HG03342 (cell line): ENCODE results near the gene CDH22.

ENCODE experiments used
- ATAC-seq: cut with Tn5 transposase; IDR thresholded peaks from one replicate; pipeline ENCODE4 v1.9.1; 2021; ENCODE audit warnings: mild to moderate bottlenecking, moderate library complexity; ENCODE audit not compliant: unreplicated experiment

CDH22 gene

DNA sequence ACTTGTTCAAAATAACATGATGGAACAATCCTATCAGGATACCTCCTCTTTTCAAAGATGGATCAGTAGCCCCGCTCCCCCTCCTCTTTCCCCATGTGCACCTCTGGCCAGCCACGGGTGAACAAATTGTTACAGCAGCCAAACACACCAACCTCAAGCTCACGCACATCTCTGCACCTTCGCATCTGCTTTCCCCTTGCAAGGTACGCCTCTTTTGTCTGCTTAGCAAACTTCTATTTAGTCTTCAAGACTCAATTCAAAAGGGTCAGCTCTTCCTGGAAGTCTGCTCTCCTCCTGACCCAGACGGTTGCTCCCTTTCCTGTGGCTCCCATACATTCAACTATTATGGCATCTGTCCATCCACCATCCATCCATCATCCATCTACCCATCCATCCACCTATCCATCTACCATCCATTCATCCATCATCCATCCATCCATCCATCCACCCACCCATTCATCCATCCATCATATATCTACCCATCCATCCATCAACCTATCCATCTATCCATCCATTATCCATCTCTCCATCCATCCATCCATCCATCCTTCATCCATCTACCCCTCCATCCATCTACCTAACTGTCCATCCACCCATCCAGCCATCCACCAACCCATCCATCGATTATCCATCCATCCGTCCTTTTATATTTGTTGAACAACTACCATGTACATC lies 36.3 kb upstream of the CDH22 start:
- no peak for ATAC-seq

DNA sequence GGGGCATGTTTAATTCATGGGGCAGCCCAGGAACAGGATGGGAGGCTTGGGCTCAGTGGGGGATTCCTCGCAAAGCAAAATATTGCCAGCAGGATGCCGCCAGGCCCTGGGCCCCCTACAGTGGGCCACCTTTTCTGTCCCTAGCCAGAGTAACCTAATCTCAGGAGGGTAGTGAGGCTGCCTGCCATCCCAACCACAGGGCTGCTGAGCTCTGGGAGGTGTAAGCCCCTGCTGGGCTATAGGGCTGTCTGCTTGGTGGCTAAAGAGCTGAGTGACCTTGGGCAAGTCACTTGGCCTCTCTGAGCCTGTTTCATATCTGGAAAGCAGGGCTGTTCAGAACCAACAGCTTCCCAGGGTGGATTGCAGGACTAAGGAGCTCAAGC lies 35.7 kb upstream of the CDH22 start:
- no peak for ATAC-seq

GRCh38 chr20:46343348-46343974 lies 35.2 kb upstream of the CDH22 start:
- ATAC-seq = no peak

DNA sequence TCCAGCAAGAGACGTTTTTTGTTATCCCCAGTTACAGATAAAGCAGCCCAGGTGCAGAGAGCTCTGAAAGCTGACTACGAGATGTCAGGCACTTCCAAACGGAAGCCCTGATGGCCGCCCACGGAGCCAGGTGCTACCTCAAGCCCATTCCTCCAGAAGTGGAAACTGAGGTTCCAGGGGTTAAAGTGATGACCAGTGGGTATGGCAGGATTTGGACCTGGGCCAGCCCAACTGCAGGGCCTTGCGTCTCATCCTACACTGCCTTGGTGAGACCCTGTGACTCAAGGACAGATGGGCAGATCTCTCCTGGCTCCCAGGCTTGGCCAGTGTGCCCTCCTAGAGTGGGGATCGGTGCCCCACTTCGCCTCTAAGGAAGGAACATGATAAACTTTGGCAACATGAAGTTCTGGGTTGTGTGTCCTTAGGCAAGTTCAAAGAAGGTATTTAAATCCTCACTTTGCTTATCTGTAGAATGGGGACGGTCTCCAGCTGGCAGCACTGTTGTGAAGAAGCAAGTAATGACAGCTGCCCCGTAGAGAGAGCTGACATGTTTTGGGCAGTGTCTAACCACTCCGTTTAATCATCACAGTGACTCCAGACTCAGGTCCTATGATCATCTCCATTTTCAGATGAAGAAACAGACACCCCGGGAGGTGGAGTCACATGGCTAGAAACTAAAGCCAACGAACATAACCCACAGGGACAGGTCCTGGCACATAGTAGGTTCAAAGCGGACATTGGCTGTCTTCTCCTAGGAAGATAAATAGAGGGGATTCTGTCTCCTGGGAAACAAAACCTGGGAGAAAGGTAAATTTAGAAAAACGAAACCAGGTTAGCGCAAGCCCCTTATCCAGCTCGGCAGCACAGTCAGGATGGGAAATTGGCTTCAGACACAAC lies 34.4 kb upstream of the CDH22 start:
- no peak for ATAC-seq

GRCh38 chr20:46342010-46342378 lies 33.7 kb upstream of the CDH22 start:
- ATAC-seq = no peak

DNA sequence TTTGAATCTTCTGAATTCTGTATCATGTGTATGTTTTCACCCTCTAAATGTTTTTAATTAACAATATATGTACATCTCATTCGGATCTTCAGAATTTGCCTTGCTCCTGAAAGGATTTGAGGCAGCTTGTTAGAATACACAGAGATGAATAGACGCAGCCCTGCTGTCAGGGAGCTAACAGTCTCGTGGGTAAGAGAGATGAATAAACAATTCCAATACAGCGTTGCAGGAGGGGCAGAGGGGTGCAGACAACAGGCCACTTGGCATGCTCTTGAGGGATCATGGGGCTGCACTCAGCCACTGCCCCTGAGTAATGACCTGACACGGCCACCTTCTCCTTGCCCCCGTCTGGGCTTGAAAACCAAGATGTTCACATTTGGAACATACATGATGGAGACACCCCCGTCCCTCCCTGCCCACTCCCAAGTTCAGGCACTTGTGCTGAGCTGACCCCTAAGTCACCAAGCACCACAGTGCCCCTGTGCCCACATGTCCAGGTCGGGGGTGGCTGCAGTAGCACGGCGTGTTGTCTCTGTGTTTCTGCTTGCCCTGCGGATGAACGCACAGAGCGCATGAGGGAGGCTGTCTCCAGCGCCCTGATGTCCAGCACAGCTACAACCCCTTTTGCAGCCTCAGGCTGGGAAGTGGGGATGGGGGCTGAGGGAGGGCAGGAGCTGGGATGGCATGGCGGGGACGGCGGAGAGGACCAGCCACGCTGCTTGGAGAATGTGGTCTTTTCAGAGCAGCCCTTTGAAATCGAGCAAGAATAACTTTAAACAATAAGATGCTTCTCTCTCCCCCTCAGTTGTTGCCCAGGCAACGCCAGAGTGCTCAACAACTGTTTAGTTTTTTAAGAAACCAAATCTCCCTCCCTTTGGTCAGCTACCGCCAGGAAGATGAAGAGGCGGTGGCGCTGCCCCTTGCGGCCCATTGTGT lies 33.0 kb upstream of the CDH22 start:
- no peak for ATAC-seq

DNA sequence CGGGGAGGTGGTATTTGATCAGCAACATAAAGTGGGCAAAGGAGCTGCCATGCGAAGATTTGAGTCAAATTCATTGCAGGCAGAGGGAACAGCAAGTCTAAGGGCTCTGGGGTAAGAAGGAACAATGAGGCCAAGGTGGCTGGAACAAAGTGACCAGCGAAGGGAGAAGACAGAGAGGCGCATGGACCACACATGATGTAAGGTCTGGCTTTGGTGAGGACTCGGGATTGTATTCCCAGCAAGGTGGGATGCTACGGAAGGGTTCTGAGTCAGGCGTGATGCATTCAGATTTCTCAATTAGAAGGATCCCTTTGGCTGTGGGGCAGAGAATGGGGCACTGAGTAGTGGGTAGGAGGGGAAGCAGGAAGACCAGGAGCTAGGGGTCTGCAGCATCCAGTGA lies 30.7 kb upstream of the CDH22 start:
- ATAC-seq = no peak

GRCh38 chr20:46336735-46337134 lies 28.4 kb upstream of the CDH22 start:
- ATAC-seq = no peak

DNA sequence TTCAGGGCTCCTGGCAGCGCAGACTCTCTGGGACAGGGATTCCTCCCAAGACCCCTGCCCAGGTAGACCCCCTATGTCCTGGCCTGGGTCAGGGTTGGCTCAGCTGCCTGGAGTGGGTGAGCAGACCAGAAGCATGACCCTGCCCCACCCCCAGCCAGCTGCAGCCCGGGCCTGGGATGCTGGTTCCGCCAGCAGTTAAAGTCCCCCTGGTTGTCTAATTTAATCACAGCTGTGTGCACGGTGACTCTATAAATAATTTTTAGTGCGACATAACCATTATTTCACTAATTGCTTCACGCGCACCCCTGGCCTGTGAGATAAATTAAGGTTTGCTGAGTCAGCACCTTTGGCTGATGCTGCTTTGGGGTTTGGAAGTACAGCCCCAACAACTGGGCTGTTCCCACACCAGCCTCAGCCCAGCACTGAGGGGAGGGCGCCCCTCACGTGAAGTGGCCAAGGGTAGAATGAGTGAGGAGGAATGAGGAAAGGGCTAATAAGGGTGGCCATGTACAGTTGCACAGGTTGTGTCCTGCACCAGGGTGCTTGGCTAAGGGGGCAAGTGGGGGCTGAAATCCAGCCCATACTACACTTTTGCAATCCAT lies 26.1 kb upstream of the CDH22 start:
- no peak for ATAC-seq

DNA sequence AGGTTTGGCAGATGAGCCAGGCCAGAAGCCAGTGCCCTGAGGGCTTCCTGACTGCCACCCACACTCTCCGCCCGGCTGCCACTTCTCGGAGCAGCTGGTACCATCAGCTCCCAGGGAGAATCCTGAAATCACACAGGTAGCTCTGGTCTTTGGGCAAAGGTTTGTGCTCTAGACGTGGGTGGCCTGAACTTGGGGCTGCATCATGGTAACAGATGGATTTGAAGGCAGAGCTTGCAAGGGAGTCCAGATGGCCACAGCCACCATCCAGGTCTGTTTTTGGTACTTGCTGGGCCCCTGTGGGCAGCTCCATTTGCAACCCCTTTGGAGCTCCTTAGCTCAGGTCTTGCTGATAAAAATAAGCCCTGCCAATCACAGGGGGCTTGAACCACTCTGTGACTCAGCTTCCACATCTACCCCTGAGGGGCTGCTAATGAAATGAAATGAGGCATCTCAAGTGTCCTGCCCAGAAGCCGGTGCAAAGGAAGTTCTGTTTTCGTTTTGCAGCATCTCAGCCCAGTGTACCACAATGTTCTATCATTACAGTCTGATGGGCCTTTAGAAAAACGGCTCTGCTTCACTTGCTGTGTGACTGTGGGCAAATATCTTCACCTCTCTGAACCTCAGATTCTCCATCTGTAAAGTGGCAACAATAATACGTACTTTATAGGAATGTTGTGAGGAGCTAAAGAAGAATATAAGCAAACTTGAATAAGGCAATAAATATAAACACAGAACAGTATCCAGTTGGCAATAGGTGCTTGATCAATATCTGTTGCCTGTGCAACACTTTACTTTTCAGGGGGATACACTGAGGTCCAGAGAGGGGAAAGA lies 25.1 kb upstream of the CDH22 start:
- no peak for ATAC-seq

- no peak for ATAC-seq
These were observed 24.3 kb upstream of the CDH22 start for GRCh38 chr20:46332373-46333160.

DNA sequence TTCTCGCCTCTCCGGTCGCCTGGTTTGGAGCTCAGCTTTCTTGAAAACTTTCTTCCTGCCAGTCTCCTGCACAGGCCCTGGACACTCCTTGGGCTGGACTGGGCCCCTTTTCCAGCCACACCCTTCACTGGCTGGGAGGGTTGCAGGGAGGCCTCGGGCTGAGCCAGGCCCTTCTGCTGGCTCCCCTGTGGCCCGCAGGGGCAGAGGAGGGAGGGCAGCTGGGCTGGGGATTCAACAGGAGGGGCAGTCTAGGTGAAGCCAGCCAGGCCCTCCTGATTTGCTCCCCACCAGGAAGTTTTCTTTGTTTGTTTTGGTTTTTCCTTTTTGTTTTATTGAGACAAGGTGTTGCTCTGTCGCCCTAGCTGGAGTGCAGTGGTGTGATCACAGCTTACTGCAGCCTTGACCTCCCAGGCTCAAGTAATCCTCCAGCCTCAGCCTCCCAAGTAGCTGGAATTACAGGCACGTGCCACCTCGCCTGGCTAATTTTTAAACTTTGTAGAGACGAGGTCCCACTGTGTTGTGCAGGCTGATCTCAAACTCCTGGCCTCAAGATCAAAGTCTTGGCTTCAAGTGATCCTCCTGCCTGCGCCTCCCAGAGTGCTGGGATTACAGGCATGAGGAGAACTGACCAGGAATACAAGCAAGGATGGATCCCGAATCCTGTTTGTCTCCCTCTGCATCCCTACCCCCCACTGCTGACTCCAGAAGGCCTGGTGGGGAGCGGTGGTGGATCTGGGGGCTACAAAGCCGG lies 23.5 kb upstream of the CDH22 start:
- ATAC-seq = no peak

DNA sequence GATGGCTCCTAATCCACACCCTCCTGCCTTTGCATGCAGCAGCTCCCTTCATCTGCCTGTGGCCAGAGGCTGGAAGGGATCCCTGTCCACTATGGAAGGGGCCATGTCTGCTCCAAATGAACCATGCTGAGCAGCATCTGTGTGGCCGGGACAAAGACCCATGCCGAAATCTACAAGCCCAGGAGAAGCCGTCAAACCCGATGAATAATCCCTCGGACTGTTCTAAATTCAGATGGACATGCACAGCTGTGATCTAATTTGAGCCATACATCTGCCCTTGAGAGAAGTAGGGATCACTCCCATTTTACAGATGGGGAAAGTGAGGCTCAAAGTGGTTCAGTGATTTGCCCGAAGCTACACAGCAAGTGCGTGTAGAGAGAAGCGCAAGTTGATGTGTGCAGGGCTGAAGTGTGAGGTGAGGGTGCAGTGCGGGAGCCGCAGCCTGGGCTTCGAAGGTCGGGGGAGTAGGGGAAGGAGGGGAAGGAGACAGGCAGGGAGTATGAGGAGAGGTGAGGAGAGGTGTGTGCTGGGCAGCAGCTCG lies 22.6 kb upstream of the CDH22 start:
- ATAC-seq = no peak

DNA sequence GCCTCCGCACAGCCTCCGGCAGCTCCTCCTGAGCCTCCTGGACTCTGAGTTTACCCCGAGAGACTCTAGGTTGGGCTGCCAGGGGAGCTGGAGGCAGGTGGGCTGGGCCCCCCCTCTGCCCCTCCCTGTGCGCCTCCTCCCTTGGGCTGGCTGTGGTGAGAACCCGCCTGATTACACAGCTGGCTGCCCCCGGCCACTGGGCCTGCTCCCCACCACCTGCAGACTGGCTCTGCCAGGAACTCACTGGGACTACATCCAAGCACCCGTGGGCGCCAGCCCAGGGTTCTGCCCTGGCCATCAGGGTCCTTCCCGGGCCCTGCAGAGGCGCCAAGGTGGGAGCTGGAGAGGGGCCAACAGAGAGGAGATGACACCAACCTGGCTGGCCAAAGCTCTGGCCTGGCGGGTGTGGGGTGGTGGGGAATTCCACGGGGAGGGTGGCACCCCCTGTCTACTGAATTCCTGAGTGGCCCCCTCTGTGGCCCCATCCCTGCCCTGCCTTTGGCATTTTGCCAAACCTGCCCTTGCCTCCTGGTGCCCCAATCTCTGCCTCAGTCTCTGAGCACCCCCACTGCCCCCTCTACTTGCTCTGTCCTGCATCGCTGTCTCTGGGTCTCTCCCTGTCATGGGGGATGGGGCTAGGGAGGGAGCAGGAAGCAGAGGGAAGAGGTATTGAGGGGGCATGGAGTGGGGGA lies 21.9 kb upstream of the CDH22 start:
- ATAC-seq = no peak

DNA sequence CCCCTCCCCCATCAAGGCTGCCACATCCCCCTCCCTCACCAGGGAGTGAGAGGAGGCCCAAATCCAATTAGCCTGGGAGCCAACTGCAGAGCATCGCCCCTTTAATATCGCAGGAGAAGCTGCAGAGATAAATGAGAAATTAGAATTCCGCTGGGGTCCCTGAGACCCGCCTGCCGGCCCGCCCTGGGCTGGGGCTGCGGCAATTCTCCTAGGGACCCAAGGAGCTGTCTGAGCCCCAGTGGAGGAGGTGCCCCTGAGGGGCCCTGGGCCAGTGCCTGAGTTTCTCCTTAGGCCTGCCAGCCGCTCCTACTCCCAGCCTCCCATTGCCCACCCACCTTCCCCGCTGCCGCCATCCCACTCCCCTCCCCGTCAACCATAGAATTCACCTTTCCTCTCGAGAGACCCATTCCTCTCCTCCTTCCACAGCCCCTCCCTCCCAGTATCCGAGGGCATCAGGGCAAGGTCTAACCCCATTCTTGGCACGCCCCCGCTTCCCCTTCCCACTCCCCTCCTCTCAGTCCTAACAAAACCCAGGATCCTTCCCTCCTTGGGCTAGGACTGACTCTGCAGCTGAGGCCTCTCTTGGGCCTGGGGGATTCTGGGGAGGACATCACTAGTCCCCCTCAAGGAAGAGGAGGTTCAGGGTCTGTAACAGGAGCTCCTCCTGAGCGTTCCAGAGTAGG lies 20.0 kb upstream of the CDH22 start:
- ATAC-seq = no peak

- no peak for ATAC-seq
These were observed 19.3 kb upstream of the CDH22 start for GRCh38 chr20:46327557-46327956.

GRCh38 chr20:46325789-46326188 lies 17.5 kb upstream of the CDH22 start:
- ATAC-seq = no peak
